ENCODE measurements around the gene WWC2.

Gene WWC2

DNA sequence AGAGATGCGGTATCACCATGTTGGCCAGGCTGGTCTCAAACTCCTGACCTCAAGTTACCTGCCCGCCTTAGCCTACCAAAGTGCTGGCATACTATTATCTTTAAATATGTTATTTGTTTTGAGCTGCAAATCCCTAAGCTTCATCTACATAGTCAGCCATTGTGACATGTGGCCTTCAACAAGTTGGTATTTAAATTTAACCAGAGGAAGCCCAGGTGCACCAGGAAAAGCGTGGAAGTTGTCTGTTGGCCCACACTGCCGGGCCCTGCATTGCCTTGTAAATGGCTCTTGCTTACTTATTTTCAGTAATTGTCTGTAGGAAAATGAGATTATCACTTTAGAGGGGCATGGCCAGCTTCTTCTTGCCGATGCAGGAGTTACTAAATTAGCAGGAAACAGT, 6.0 kb downstream of the WWC2 start:
- TF ChIP-seq CTCF (IDR thresholded peaks at IDR 0.05), result no peak

- no peak for TF ChIP-seq CTCF (IDR thresholded peaks at IDR 0.05)
These were observed 7.8 kb downstream of the WWC2 start for GRCh38 chr4:183106839-183107238.

GRCh38 chr4:183107891-183108459, 8.9 kb downstream of the WWC2 start:
- no peak for TF ChIP-seq CTCF (IDR thresholded peaks at IDR 0.05)

GRCh38 chr4:183110244-183110643, 11.2 kb downstream of the WWC2 start:
- no peak for TF ChIP-seq CTCF (IDR thresholded peaks at IDR 0.05)

DNA sequence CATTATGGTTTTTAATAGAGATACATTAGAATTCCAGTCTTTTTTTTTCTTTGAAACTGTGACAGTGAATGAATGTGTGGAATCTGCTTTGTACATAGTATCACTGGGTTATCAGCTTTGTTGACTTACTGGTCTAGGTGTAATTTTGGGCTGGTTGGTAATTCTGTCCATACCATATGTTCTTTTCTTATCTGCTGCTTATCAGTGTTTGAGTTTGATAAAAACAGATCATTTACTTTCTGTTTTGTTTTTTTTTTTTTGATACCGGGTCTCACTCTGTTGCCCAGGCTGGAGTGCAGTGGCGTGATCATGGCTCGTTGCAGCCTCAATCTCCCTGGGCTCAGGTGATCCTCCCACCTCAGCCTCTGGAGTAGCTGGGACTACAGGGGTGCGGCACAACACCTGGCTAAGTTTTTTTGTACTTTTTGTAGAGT, 12.4 kb downstream of the WWC2 start:
- TF ChIP-seq CTCF (IDR thresholded peaks at IDR 0.05), result no peak

GRCh38 chr4:183118141-183118540, 19.1 kb downstream of the WWC2 start:
- no peak for TF ChIP-seq CTCF (IDR thresholded peaks at IDR 0.05)

DNA sequence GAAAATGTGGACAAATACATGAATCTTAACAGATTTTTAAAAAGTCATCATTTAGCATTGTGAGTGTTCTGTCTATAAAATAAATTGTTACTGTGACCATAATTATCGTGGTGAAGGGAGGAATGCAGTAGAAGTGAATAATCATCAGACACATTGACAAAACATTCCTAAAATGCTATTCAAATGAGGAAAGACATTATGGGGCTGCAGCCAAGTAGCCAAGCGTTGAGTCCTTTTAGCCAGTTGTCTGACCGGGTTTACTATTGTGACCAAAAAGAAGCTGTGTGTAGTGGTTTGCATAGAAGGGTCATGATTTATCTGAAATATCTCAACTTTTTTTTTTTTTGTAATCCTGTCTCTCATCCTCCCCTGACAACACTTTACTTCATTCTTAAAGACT, 19.5 kb downstream of the WWC2 start:
- TF ChIP-seq CTCF (IDR thresholded peaks at IDR 0.05), result no peak

DNA sequence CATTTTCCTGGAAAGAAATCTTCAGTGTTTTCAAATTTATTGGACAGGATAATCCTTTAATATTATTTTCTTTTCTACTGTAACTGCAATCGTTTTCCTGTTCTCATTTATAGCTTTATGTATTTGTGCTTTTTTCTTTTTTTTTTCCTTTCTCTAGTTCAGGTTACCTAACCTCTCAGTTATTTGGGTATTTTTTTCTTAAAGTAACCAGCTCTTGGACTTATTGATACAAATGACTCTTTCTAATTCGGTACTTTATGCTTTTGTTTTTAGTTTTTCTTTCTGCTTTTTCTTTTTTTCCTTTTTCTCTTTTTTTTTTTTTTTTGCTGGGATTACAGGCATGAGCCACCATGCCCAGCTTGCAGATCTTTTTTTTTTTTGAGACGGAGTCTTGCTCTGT, 25.2 kb downstream of the WWC2 start:
- no peak for TF ChIP-seq CTCF (IDR thresholded peaks at IDR 0.05)

Measured in LNCAP (cell line).